Hepatocyte (in vitro differentiated cells): ENCODE results near the gene CD200.

ENCODE experiments used
- CTCF ChIP-seq: fragments of 200-600 bp; sonication (generic); IDR thresholded peaks from 2 replicates; pipeline ENCODE4 v1.5.1; 2016; ENCODE audit warnings: antibody characterized with exemption, mild to moderate bottlenecking; ENCODE audit not compliant: poor library complexity
- EZH2 ChIP-seq: fragments of 200-600 bp; sonication (generic); IDR thresholded peaks from 2 replicates; pipeline ENCODE4 v1.6.1; 2016; ENCODE audit warnings: antibody characterized with exemption, mild to moderate bottlenecking, borderline replicate concordance
- EZH2phosphoT487 ChIP-seq: fragments of 200-600 bp; sonication (generic); IDR thresholded peaks from one replicate; pipeline ENCODE4 v1.6.1; 2018; ENCODE audit warnings: antibody characterized with exemption, mild to moderate bottlenecking, low read depth, moderate library complexity; ENCODE audit not compliant: unreplicated experiment, severe bottlenecking

GRCh38 chr3:112377568-112378071, 44.7 kb downstream of the CD200 start:
- no peak for TF ChIP-seq EZH2
- no peak for TF ChIP-seq CTCF
- no peak for TF ChIP-seq EZH2phosphoT487
